Fibroblast of lung (primary cell): ENCODE measurements around the gene TXLNB.

Source experiments
- CTCF ChIP-seq, 2 donors: IDR thresholded peaks in 1 of 2; conservative IDR thresholded peaks in 1 of 2; 1 replicate in 1 of 2; 2 replicates in 1 of 2; pipeline ENCODE4 v1.5.1; 2011 to 2012; ENCODE audit warnings: low read length in 2 of 2, control low read depth in 1 of 2, inconsistent platforms in 1 of 2, low read depth in 1 of 2, mild to moderate bottlenecking in 1 of 2
- EZH2 ChIP-seq: IDR thresholded peaks from 2 replicates; pipeline ENCODE4 v1.5.1; 2012; ENCODE audit warnings: low read length, control low read depth, mild to moderate bottlenecking; ENCODE audit errors: missing control alignments

- TF ChIP-seq CTCF (conservative IDR thresholded peaks at IDR 0.05 in 1 of 2, IDR thresholded peaks at IDR 0.05 in 1 of 2; ENCODE audit: low read depth in 1 of 2, low read length in 2 of 2), result no peak
- no peak for TF ChIP-seq EZH2
Observed at GRCh38 chr6:139330306-139330705, 38.5 kb upstream of the TXLNB start.
